ENCODE measurements around the gene NDUFB8.

NDUFB8 gene

GRCh38 chr10:100537475-100537874 is 7.8 kb upstream of the NDUFB8 start:
- DNase-seq (ENCODE audit: low read depth) = no peak

- DNase-seq (ENCODE audit: low read depth) = peak; percentile 96
Measured at GRCh38 chr10:100535715-100536353, 6.2 kb upstream of the NDUFB8 start, which contains the start of gene HIF1AN. Gene HIF1AN (plus strand): TSS chr10:100535943. CDS start chr10:100535959, 16 bp downstream.

GRCh38 chr10:100535338-100535714 is 5.7 kb upstream of the NDUFB8 start:
- no peak for DNase-seq (ENCODE audit: low read depth)

- DNase-seq (ENCODE audit: low read depth) = no peak
Measured at GRCh38 chr10:100534726-100535125, 5.1 kb upstream of the NDUFB8 start.

GRCh38 chr10:100531761-100532160 is 2.1 kb upstream of the NDUFB8 start:
- DNase-seq (ENCODE audit: low read depth) = peak; percentile 21

- peak; percentile 9 for DNase-seq (ENCODE audit: low read depth)
Measured at GRCh38 chr10:100528921-100529474, 673 bp downstream of the NDUFB8 start.

GRCh38 chr10:100528123-100528886 is 1.4 kb downstream of the NDUFB8 start:
- DNase-seq (ENCODE audit: low read depth) = no peak

- no peak for DNase-seq (ENCODE audit: low read depth)
Measured at GRCh38 chr10:100524638-100525037, 5.0 kb downstream of the NDUFB8 start.

GRCh38 chr10:100524206-100524605 is 5.5 kb downstream of the NDUFB8 start:
- no peak for DNase-seq (ENCODE audit: low read depth)

- DNase-seq (ENCODE audit: low read depth) = peak; percentile 13
Measured at GRCh38 chr10:100522945-100523344, 6.7 kb downstream of the NDUFB8 start.

- DNase-seq (ENCODE audit: low read depth) = no peak
Measured at GRCh38 chr10:100522107-100522801, 7.4 kb downstream of the NDUFB8 start.

GRCh38 chr10:100520811-100521210 is 8.9 kb downstream of the NDUFB8 start:
- DNase-seq (ENCODE audit: low read depth) = peak; percentile 57

GRCh38 chr10:100519311-100520051 is 10.2 kb downstream of the NDUFB8 start, which contains the start of gene SEC31B:
Gene SEC31B (minus strand): TSS chr10:100519861. CDS start chr10:100516952, 2,909 bp downstream.
- peak; percentile 22 for DNase-seq (ENCODE audit: low read depth)

GRCh38 chr10:100518761-100519241 is 10.9 kb downstream of the NDUFB8 start:
- DNase-seq (ENCODE audit: low read depth) = peak; percentile 73

GRCh38 chr10:100516847-100517246 is 12.8 kb downstream of the NDUFB8 start:
- DNase-seq (ENCODE audit: low read depth) = peak; percentile 20

GRCh38 chr10:100515612-100516011 is 14.1 kb downstream of the NDUFB8 start:
- DNase-seq (ENCODE audit: low read depth) = no peak

GRCh38 chr10:100510533-100511308 is 18.9 kb downstream of the NDUFB8 start:
- no peak for DNase-seq (ENCODE audit: low read depth)

GRCh38 chr10:100509241-100509840 is 20.3 kb downstream of the NDUFB8 start:
- DNase-seq (ENCODE audit: low read depth) = no peak

GRCh38 chr10:100508691-100509150 is 20.9 kb downstream of the NDUFB8 start:
- DNase-seq (ENCODE audit: low read depth) = peak; percentile 74

- no peak for DNase-seq (ENCODE audit: low read depth)
Measured at GRCh38 chr10:100508266-100508665, 21.4 kb downstream of the NDUFB8 start.

Measured in EH (cell line).